A549 (cell line): ENCODE data around the gene NRM. TPM values are rescaled to one million over a fixed set of nuclear protein-coding genes. Genes with fewer than 3 reads are reported as not detected.

Experiments used
- ATAC-seq, 2 experiments: fragments of 200-7000 bp in 1 of 2; fragments of >200 bp in 1 of 2; cut with Nextera tagmentation in 1 of 2; cut with Tn5 transposase in 1 of 2; 3 replicates each; pipeline versions ENCODE4 v1.8.0 to v1.9.1; 2018 to 2020; ENCODE audit warnings: mild to moderate bottlenecking in 1 of 2, moderate library complexity in 1 of 2
- CTCF ChIA-PET: fragments of 300-600 bp; sonication (Branson Sonifier 250); formaldehyde crosslinking; extraction: SDS; loops from one replicate; lab custom pipeline; 2021; ENCODE audit warnings: antibody characterized with exemption, inconsistent platforms; lab: Yijun Ruan, JAX
- POLR2A ChIA-PET: fragments of 350-600 bp; formaldehyde crosslinking; extraction: SDS; loops from one replicate; lab custom pipeline; 2021; ENCODE audit warnings: antibody characterized with exemption, inconsistent platforms; lab: Yijun Ruan, JAX
- DNase-seq, 2 experiments: peaks; one replicate each; pipeline versions ENCODE4 v3.0.0 to v3.0.0-alpha.2; 2011 to 2016; ENCODE audit warnings: low read depth in 1 of 2, low spot score in 1 of 2
- FAIRE-seq: peaks from 2 replicates; lab custom pipeline; 2011; peaks lifted over from hg19 to GRCh38; lab: Jason Lieb, UNC
- H3K27ac ChIP-seq, 2 experiments: fragments of >200 bp; sonication (Bioruptor Twin); formaldehyde crosslinking; 3 replicates each; pipeline ENCODE4 v1.5.1; 2016 to 2017
- H3K4me1 ChIP-seq: fragments of >200 bp; sonication (Bioruptor Twin); formaldehyde crosslinking; 3 replicates; pipeline ENCODE4 v1.6.1; 2016
- H3K4me2 ChIP-seq: fragments of >200 bp; sonication (Bioruptor Twin); formaldehyde crosslinking; 3 replicates; pipeline ENCODE4 v1.6.1; 2016
- H3K4me3 ChIP-seq: fragments of >200 bp; sonication (Bioruptor Twin); formaldehyde crosslinking; 3 replicates; pipeline ENCODE4 v1.5.1; 2016
- H3K9me3 ChIP-seq: fragments of >200 bp; sonication (Bioruptor Twin); formaldehyde crosslinking; 3 replicates; pipeline ENCODE4 v1.6.1; 2016
- BHLHE40 ChIP-seq: IDR thresholded peaks from 2 replicates; pipeline ENCODE4 v1.6.1; 2012; ENCODE audit warnings: low read depth, low read length, inconsistent platforms
- CHD2 ChIP-seq: fragments of 150-350 bp; IDR thresholded peaks from 2 replicates; pipeline ENCODE4 v1.6.1; 2014; ENCODE audit warnings: low read length; ENCODE audit not compliant: partially characterized antibody
- CTCF ChIP-seq: fragments of >200 bp; sonication (Bioruptor Twin); formaldehyde crosslinking; IDR thresholded peaks from 3 replicates; pipeline ENCODE4 v1.5.1; 2016
- E2F6 ChIP-seq: IDR thresholded peaks from 2 replicates; pipeline ENCODE4 v1.6.1; 2012; ENCODE audit warnings: low read depth, borderline replicate concordance
- ELK1 ChIP-seq: fragments of 150-350 bp; IDR thresholded peaks from 2 replicates; pipeline ENCODE4 v1.6.1; 2014; ENCODE audit warnings: low read depth, mild to moderate bottlenecking, low read length
- ESRRA ChIP-seq: fragments of 150-350 bp; IDR thresholded peaks from 2 replicates; pipeline ENCODE4 v1.6.1; 2014; ENCODE audit warnings: mild to moderate bottlenecking, low read length, borderline replicate concordance
- FOSB ChIP-seq: fragments of 250-450 bp; sonication (Bioruptor Pico); IDR thresholded peaks from 2 replicates; pipeline ENCODE4 v1.5.0; 2020; ENCODE audit warnings: mild to moderate bottlenecking, moderate library complexity
- FOSL2 ChIP-seq, 2 experiments: fragments of 450-650 bp in 1 of 2; fragments of >200 bp in 1 of 2; sonication (Bioruptor Twin) in 1 of 2; formaldehyde crosslinking; IDR thresholded peaks; 2 replicates each; pipeline versions ENCODE4 v1.5.0 to v1.6.1; 2016 to 2020; ENCODE audit warnings: mild to moderate bottlenecking in 1 of 2, moderate library complexity in 1 of 2
- GATA3 ChIP-seq: IDR thresholded peaks from 2 replicates; pipeline ENCODE4 v1.6.1; 2012; ENCODE audit warnings: borderline replicate concordance
- HDAC2 ChIP-seq: fragments of 200-600 bp; sonication (generic); IDR thresholded peaks from 2 replicates; pipeline ENCODE4 v1.6.1; 2016
- HEYL ChIP-seq: fragments of 250-450 bp; sonication (Bioruptor Pico); IDR thresholded peaks from 2 replicates; pipeline ENCODE4 v1.8.0; 2021; ENCODE audit warnings: mild to moderate bottlenecking, moderate library complexity
- HOXA7 ChIP-seq: fragments of 250-450 bp; sonication (Bioruptor Pico); IDR thresholded peaks from 2 replicates; pipeline ENCODE4 v1.5.0; 2020; ENCODE audit warnings: mild to moderate bottlenecking, moderate library complexity
- JUN ChIP-seq, 2 experiments: fragments of >200 bp; sonication (Bioruptor Twin); formaldehyde crosslinking; IDR thresholded peaks; 2 replicates in 1 of 2; 3 replicates in 1 of 2; pipeline ENCODE4 v1.6.1; 2016 to 2017
- KDM1A ChIP-seq: fragments of 200-600 bp; sonication (generic); IDR thresholded peaks from 2 replicates; pipeline ENCODE4 v1.6.1; 2016; ENCODE audit warnings: low read depth, mild to moderate bottlenecking
- MAZ ChIP-seq: fragments of 150-350 bp; IDR thresholded peaks from 2 replicates; pipeline ENCODE4 v1.6.1; 2014; ENCODE audit warnings: antibody characterized with exemption, low read depth, low read length, borderline replicate concordance
- NFE2L2 ChIP-seq: fragments of 150-350 bp; conservative IDR thresholded peaks from 2 replicates; pipeline ENCODE4 v1.6.1; 2014; ENCODE audit warnings: low read length
- NR3C1 ChIP-seq: fragments of >200 bp; sonication (Bioruptor Twin); formaldehyde crosslinking; IDR thresholded peaks from 3 replicates; pipeline ENCODE4 v1.6.1; 2017
- POLR2A ChIP-seq: IDR thresholded peaks from 2 replicates; pipeline ENCODE4 v1.6.1; 2012; ENCODE audit warnings: mild to moderate bottlenecking, low read length
- POLR2AphosphoS2 ChIP-seq: conservative IDR thresholded peaks from 2 replicates; pipeline ENCODE4 v1.6.1; 2012; ENCODE audit warnings: low read length, improper control_type of control experiment, inconsistent platforms
- RAD21 ChIP-seq, 2 experiments: fragments of >200 bp in 1 of 2; sonication (Bioruptor Twin) in 1 of 2; formaldehyde crosslinking in 1 of 2; IDR thresholded peaks in 1 of 2; conservative IDR thresholded peaks in 1 of 2; 2 replicates in 1 of 2; 3 replicates in 1 of 2; pipeline ENCODE4 v1.6.1; 2012 to 2018; ENCODE audit warnings: inconsistent platforms in 1 of 2
- SMC3 ChIP-seq: fragments of >200 bp; sonication (Bioruptor Twin); formaldehyde crosslinking; IDR thresholded peaks from 3 replicates; pipeline ENCODE4 v1.6.1; 2018; ENCODE audit warnings: inconsistent platforms
- TFCP2L1 ChIP-seq: fragments of 250-450 bp; sonication (Bioruptor Pico); IDR thresholded peaks from 2 replicates; pipeline ENCODE4 v1.5.0; 2021; ENCODE audit warnings: mild to moderate bottlenecking
- USF2 ChIP-seq: fragments of 450-650 bp; IDR thresholded peaks from 2 replicates; pipeline ENCODE4 v1.6.1; 2014; ENCODE audit warnings: antibody characterized with exemption
- WGBS: methylation state at CpG from one replicate; pipeline ENCODE4 v1.1.6; 2017; ENCODE audit errors: missing lambda C conversion rate; 5-methylcytosine and 5-hydroxymethylcytosine counted together
- polyA plus RNA-seq, 4 experiments: library from polyadenylated mRNA; depleted of rRNA in 3 of 4; stranded (reverse); fragments of >200 nt; fragmentation: RNase III in 1 of 4; extraction: RNeasy Plus Mini Kit Qiagen cat#74134 plus additional on column Dnase treatment in 1 of 4; gene quantifications; 2 replicates in 3 of 4; 3 replicates in 1 of 4; pipeline ENCODE4 v1.2.3, GENCODE V29; 2011 to 2017

Gene NRM
- polyA plus RNA-seq, 2 of the 4 experiments (the other 2 are of a cell fraction), result 11.3 to 13.0 TPM

- no peak for ATAC-seq
- CTCF ChIA-PET, result no interaction called here
- FAIRE-seq, result no peak
- peaks cover 29% of the 10 kb centered on the region for H3K4me1 ChIP-seq
- TF ChIP-seq BHLHE40 (no peak), HEYL (CRISPR knock-in tag) (no peak), CHD2 (no peak), POLR2AphosphoS2 (no peak), ESRRA (no peak), NFE2L2 (no peak), KDM1A (no peak), TFCP2L1 (CRISPR knock-in tag) (no peak), ELK1 (no peak)
- TF ChIP-seq, all 56 proteins: peak for 0
- no peak for DNase-seq
- POLR2A ChIA-PET, result no interaction called here
- H3K4me3 ChIP-seq, result no peak overlapping the region
- H3K9me3 ChIP-seq, result no peaks in the 10 kb centered on the region
- no peak overlapping the region for H3K4me2 ChIP-seq
- no peak overlapping the region for H3K27ac ChIP-seq
- WGBS, result 100% methylated on average over 1 of the region's 1 CpG
These were observed 23.5 kb upstream of the NRM start for GRCh38 chr6:30714263-30714662.

- ATAC-seq, result no peak
- no peak for FAIRE-seq
- POLR2A ChIA-PET, result no interaction called here
- Histone ChIP-seq H3K4me1 (peaks cover 32% of the 10 kb centered on the region), H3K4me3 (no peak overlapping the region), H3K27ac (no peak overlapping the region), H3K9me3 (no peaks in the 10 kb centered on the region), H3K4me2 (no peak overlapping the region)
- no peak for DNase-seq
- WGBS, result 91% methylated on average over 7 of the region's 7 CpGs
- no peak for TF ChIP-seq MAZ
- no peak for TF ChIP-seq NR3C1
- TF ChIP-seq USF2, result no peak
- no peak for TF ChIP-seq SMC3
- TF ChIP-seq NFE2L2, result no peak
- TF ChIP-seq E2F6, result no peak
- no peak for TF ChIP-seq JUN (IDR thresholded peaks at IDR 0.05)
- TF ChIP-seq FOSB (CRISPR knock-in tag), result no peak
- no peak for TF ChIP-seq HDAC2
- TF ChIP-seq HOXA7 (CRISPR knock-in tag), result no peak
- no peak for TF ChIP-seq GATA3
- TF ChIP-seq POLR2A, result no peak
- no peak for TF ChIP-seq CTCF
- TF ChIP-seq RAD21 (conservative IDR thresholded peaks at IDR 0.05 in 1 of 2, IDR thresholded peaks at IDR 0.05 in 1 of 2), result no peak
- no peak for TF ChIP-seq FOSL2 (IDR thresholded peaks at IDR 0.05)
- no peak for TF ChIP-seq FOSL2 (CRISPR knock-in tag; IDR thresholded peaks at IDR 0.05)
- CTCF ChIA-PET, result interaction anchor here (0.7 to 4.9 kb wide), 4 partner anchors 10 to 425 kb away, joined by 3 to 22 read pairs (median 10); no protein-coding TSS in a partner anchor
These were observed 21.7 kb upstream of the NRM start for GRCh38 chr6:30712441-30712945.
